Heart right ventricle (tissue), 16 donors: ENCODE measurements around the gene POLR2E. TPM values are rescaled to one million over a fixed set of nuclear protein-coding genes. Genes with fewer than 3 reads are reported as not detected.

ENCODE experiments used
- ATAC-seq, 8 donors: fragments of 200-7000 bp; cut with Tn5 transposase; one replicate each; pipeline ENCODE4 v1.9.1; 2020; ENCODE audit warnings: mild to moderate bottlenecking in 8 of 8, moderate library complexity in 8 of 8, moderate number of reproducible peaks in 1 of 8
- DNase-seq, 2 donors: peaks; one replicate each; pipeline ENCODE4 v3.0.0-alpha.2; 2020
- H3K27ac ChIP-seq, 10 donors: fragments of 200-600 bp; sonication (generic) in 2 of 10; one replicate each; pipeline versions ENCODE4 v1.5.0 to v1.8.0; 2020 to 2022; ENCODE audit warnings: mild to moderate bottlenecking in 3 of 10
- H3K27me3 ChIP-seq, 7 donors: fragments of 200-600 bp; one replicate each; pipeline ENCODE4 v1.8.0; 2021 to 2022; ENCODE audit warnings: mild to moderate bottlenecking in 2 of 7
- H3K36me3 ChIP-seq, 9 donors: fragments of 200-600 bp; sonication (generic) in 1 of 9; one replicate each; pipeline versions ENCODE4 v1.5.0 to v1.8.0; 2020 to 2022; ENCODE audit warnings: mild to moderate bottlenecking in 2 of 9
- H3K4me1 ChIP-seq, 9 donors: fragments of 200-600 bp; sonication (generic) in 1 of 9; one replicate each; pipeline versions ENCODE4 v1.5.0 to v1.8.0; 2020 to 2022; ENCODE audit warnings: mild to moderate bottlenecking in 4 of 9
- H3K4me3 ChIP-seq, 10 donors: fragments of 200-600 bp; sonication (generic) in 2 of 10; one replicate each; pipeline versions ENCODE4 v1.5.0 to v1.8.0; 2020 to 2022; ENCODE audit warnings: mild to moderate bottlenecking in 7 of 10, moderate library complexity in 2 of 10
- H3K9me3 ChIP-seq, 11 donors: fragments of 200-600 bp in 10 of 11; sonication (generic) in 2 of 11; one replicate each; pipeline versions ENCODE4 v1.5.0 to v1.8.0; 2013 to 2022; ENCODE audit warnings: mild to moderate bottlenecking in 2 of 11, control low read depth in 1 of 11, moderate library complexity in 1 of 11
- CTCF ChIP-seq, 9 donors: fragments of 200-600 bp; sonication (generic) in 2 of 9; IDR thresholded peaks; one replicate each; pipeline versions ENCODE4 v1.5.0 to v1.8.0; 2021 to 2022; ENCODE audit warnings: antibody characterized with exemption in 9 of 9, mild to moderate bottlenecking in 5 of 9, moderate library complexity in 1 of 9
- WGBS, 2 donors: extraction: QIAGEN DNeasy Blood & Tissue Kit; methylation state at CpG; one replicate each; pipeline ENCODE4 v1.1.7; 2013; ENCODE audit warnings: inconsistent platforms in 1 of 2; 5-methylcytosine and 5-hydroxymethylcytosine counted together
- intact Hi-C, 10 donors: fragments of 100-400 bp; cut with DNase I; formaldehyde crosslinking; loops; one replicate each; pipeline versions ENCODE4 v1.11.1 to v1.14.2; 2022
- polyA plus RNA-seq, 2 donors: library from polyadenylated mRNA; stranded (reverse); fragments of 200-250 nt; gene quantifications; one replicate each; pipeline ENCODE4 v1.2.3, GENCODE V29; 2013
- total RNA-seq, 10 donors: library from RNA; stranded (reverse); fragmentation: NEBNext Ultra II Directional in 3 of 10; extraction: Animal tissue kit (Norgen Biotek cat#: 25700) in 3 of 10; gene quantifications; one replicate each; pipeline versions ENCODE4 v1.2.1 to v1.2.4, GENCODE V29; 2021 to 2023
- donor health status: Arrhythmogenic right ventricular cardiomyopathy.
- donor health status: ischemic (EF 13 %, LVEDD 7.1; RV severe dilation, severe dysfunction).
- donor health status: healthy with polysubstance abuse.
- donor health status: DM: no; HTN: yes; CAD: no.
- donor health status: DM: no; HTN: no; CAD: no.
- donor health status: ischemic (EF 25% LVEDD 6.9; RV normal size, moderate dysfunction).
- donor health status: ischemic (EF 25% LVEDD 5.7; RV mildly dilated, moderate dysfunction).
- donor health status: healthy.
- donor health status: DM: yes; HTN: yes; CAD: no.
- donor health status: Ischemic cardiomyopathy.
- donor health status: ischemic (EF 35%, LVEDD 5.7; RV mildly dilated, moderate dysfunction).
- donor health status: nonischemic (EF 11% LVEDD 7.7; RV severe dilation, severe dysfunction).
- donor health status: DM: yes; HTN: yes; CAD: no.
- donor health status: PGD.
- donor health status: ischemic (EF 29% LVEDD 5.4; RV normal size, mild dysfunction).
- donor health status: nonischemic (EF 23%, LVEDD 6.1; RV moderate dilation, normal function).

Gene POLR2E
- total and polyA plus RNA-seq, 12 donors: 111 to 215 (median 134) TPM

DNA sequence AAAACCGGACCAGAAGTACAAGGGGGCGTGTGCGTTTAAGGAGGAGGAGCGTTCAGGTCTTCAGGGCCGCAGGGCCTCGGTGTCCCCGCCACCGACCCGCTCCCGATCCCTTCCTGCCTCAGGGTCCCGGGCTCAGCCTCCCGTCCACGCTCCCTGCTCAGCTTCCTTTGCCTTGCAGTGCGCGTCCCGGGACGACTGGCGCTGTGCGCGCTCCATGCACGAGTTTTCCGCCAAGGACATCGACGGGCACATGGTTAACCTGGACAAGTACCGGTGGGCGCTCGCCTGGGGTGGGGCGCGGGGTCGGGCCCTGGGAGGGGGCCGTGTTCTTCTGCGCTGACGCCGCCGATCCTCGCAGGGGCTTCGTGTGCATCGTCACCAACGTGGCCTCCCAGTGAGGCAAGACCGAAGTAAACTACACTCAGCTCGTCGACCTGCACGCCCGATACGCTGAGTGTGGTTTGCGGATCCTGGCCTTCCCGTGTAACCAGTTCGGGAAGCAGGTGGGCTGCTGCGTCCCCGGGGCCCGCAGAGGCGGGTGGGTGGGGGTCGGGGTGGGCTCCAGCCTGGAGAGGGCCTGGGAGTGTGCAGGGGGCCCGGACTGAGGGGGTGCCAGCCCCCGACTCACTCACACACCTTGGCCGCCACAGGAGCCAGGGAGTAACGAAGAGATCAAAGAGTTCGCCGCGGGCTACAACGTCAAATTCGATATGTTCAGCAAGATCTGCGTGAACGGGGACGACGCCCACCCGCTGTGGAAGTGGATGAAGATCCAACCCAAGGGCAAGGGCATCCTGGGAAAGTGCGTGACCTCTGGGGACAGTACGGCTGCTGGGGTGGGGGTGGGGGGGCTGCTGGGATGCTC is 10.1 kb upstream of the POLR2E start:
- peaks cover 30 to 64% (median 51%) of the 10 kb centered on the region in 9 donors for H3K4me1 ChIP-seq
- H3K27ac ChIP-seq: peak overlapping the region; percentile 88 to 100 (median 98)
- H3K9me3 ChIP-seq: peaks cover 0 to 2% (median 0%) of the 10 kb centered on the region in 11 donors
- H3K36me3 ChIP-seq: peaks cover 0 to 49% (median 30%) of the 10 kb centered on the region in 9 donors
- DNase-seq (no peak), ATAC-seq (no peak)
- WGBS, 2 donors: 25 to 30% methylated on average over 69 of the region's 69 CpGs
- no peak for TF ChIP-seq CTCF (IDR thresholded peaks at IDR 0.05)
- H3K27me3 ChIP-seq: no peaks in the 10 kb centered on the region
- peak overlapping the region; percentile 40 to 96 (median 82) for H3K4me3 ChIP-seq
- intact Hi-C loops: no loop called here

DNA sequence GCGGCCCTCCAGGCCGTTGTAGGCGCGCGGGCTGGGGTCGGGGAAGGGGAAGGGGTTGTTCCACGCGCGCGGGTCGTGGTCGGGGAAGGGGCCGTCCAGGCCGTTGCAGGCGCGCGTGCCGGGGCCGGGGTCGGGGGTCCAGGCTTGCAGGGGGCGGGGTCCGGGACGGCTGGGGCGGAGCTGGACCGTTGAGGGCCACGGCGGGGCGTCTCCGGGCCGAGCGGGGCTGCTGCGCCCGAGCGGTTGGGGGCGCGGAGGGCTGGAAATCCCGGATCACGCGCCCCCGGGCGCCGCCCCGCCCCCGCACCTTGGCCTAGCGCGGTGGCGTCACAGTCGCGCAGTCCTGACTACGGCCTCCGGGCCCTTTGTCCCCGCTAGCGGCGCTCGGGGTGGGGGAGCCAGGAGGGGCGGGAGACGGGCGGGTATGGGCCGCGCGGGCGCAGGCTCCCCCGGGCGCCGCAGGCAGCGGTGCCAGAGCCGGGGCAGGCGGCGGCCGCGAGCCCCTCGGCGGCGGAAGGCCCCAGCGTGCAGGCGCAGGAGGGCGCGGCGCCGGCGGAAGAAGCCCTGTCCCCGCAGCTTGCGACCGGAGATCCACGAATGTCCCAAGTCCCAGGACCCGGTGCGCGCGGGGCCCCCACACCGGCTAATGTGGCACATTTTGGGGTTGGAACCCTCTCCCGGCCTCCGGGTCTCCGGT is 9.3 kb upstream of the POLR2E start:
- intact Hi-C loops: loop anchor here in 4 of 10 donors (5.0 kb wide), 3 partner anchors 77 to 138 kb away; partner anchors contain the start of genes RNU6-2 (in 3 of the 4), TMEM259 (in 3 of the 4), ATP5F1D (in 1 of the 4) and CNN2 (in 1 of the 4)
- peaks cover 0 to 42% (median 25%) of the 10 kb centered on the region in 9 donors for H3K36me3 ChIP-seq
- 1 to 2% methylated on average over 26 to 89 of the region's 93 CpGs for WGBS, 2 donors
- DNase-seq: peak; percentile 76 to 78
- H3K27me3 ChIP-seq: no peaks in the 10 kb centered on the region
- ATAC-seq: peak; percentile 10 to 53 (median 35)
- H3K27ac ChIP-seq: peak overlapping the region; percentile 88 to 100 (median 98)
- H3K4me1 ChIP-seq: peaks cover 30 to 72% (median 59%) of the 10 kb centered on the region in 9 donors
- no peak for TF ChIP-seq CTCF (IDR thresholded peaks at IDR 0.05)
- H3K4me3 ChIP-seq: peak overlapping the region; percentile 40 to 96 (median 82)
- peaks cover 0 to 10% (median 0%) of the 10 kb centered on the region in 11 donors for H3K9me3 ChIP-seq

DNA sequence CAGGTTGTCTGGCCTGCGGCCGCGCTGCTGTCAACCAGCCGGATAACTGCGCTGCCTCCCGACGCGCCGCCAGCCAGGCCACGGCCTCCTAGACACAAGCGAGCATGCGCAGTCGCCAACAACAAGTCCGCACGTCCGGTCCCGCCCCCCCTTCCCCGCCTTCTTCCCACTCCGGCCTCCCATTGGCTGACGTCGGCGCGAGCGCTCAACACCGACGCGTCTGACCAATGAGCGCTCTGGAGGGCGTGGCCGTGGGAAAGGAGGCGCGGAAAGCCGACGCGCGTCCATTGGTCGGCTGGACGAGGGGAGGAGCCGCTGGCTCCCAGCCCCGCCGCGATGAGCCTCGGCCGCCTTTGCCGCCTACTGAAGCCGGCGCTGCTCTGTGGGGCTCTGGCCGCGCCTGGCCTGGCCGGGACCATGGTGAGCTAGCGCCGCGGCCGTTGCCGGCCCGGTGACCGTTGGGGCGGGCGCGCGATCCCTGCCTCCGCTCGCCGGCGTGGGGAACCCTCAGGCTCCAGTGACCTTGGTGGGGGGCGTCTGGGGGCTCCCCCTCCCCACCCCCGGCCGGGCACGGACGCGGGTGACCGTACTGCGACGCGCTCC is 8.6 kb upstream of the POLR2E start, which contains the start of gene GPX4:
TSS of gene GPX4 (plus strand) at position 287 of the 603 bp plus-strand sequence. CDS start at position 337, 50 bp downstream.
- TF ChIP-seq CTCF (IDR thresholded peaks at IDR 0.05): no peak
- Histone ChIP-seq H3K36me3 (peaks cover 0 to 36% (median 19%) of the 10 kb centered on the region in 9 donors), H3K4me1 (peaks cover 30 to 78% (median 66%) of the 10 kb centered on the region in 9 donors), H3K27ac (peak within 1 kb of the TSS; percentile 88 to 100 (median 98)), H3K27me3 (no peaks in the 10 kb centered on the region), H3K9me3 (peaks cover 0 to 11% (median 0%) of the 10 kb centered on the region in 11 donors), H3K4me3 (peak within 1 kb of the TSS; percentile 40 to 96 (median 82))
- intact Hi-C loops: loop anchor here in 5 of 10 donors (2.0 to 5.0 kb wide), 4 partner anchors 77 to 138 kb away; partner anchors contain the start of genes RNU6-2 (in 4 of the 5), TMEM259 (in 4 of the 5), ATP5F1D (in 1 of the 5) and CNN2 (in 1 of the 5)
- ATAC-seq: peak; percentile 82 to 92 (median 90)
- WGBS, 2 donors: 0% methylated on average over 57 to 75 of the region's 75 CpGs
- DNase-seq: peak; percentile 99
